A549 (cell line): Measurements from ENCODE around the gene HES1. TPM values are rescaled to one million over a fixed set of nuclear protein-coding genes. Genes with fewer than 3 reads are reported as not detected.

Experiments used
- ATAC-seq, 2 experiments: fragments of 200-7000 bp in 1 of 2; fragments of >200 bp in 1 of 2; cut with Nextera tagmentation in 1 of 2; cut with Tn5 transposase in 1 of 2; 3 replicates each; pipeline versions ENCODE4 v1.8.0 to v1.9.1; 2018 to 2020; ENCODE audit warnings: mild to moderate bottlenecking in 1 of 2, moderate library complexity in 1 of 2
- CTCF ChIA-PET: fragments of 300-600 bp; sonication (Branson Sonifier 250); formaldehyde crosslinking; extraction: SDS; loops from one replicate; lab custom pipeline; 2021; ENCODE audit warnings: antibody characterized with exemption, inconsistent platforms; lab: Yijun Ruan, JAX
- POLR2A ChIA-PET: fragments of 350-600 bp; formaldehyde crosslinking; extraction: SDS; loops from one replicate; lab custom pipeline; 2021; ENCODE audit warnings: antibody characterized with exemption, inconsistent platforms; lab: Yijun Ruan, JAX
- DNase-seq, 2 experiments: peaks; one replicate each; pipeline versions ENCODE4 v3.0.0 to v3.0.0-alpha.2; 2011 to 2016; ENCODE audit warnings: low read depth in 1 of 2, low spot score in 1 of 2
- FAIRE-seq: peaks from 2 replicates; lab custom pipeline; 2011; peaks lifted over from hg19 to GRCh38; lab: Jason Lieb, UNC
- H3K27ac ChIP-seq, 2 experiments: fragments of >200 bp; sonication (Bioruptor Twin); formaldehyde crosslinking; 3 replicates each; pipeline ENCODE4 v1.5.1; 2016 to 2017
- H3K4me1 ChIP-seq: fragments of >200 bp; sonication (Bioruptor Twin); formaldehyde crosslinking; 3 replicates; pipeline ENCODE4 v1.6.1; 2016
- H3K4me2 ChIP-seq: fragments of >200 bp; sonication (Bioruptor Twin); formaldehyde crosslinking; 3 replicates; pipeline ENCODE4 v1.6.1; 2016
- H3K4me3 ChIP-seq: fragments of >200 bp; sonication (Bioruptor Twin); formaldehyde crosslinking; 3 replicates; pipeline ENCODE4 v1.5.1; 2016
- H3K9me3 ChIP-seq: fragments of >200 bp; sonication (Bioruptor Twin); formaldehyde crosslinking; 3 replicates; pipeline ENCODE4 v1.6.1; 2016
- CBX8 ChIP-seq: fragments of 200-600 bp; sonication (generic); IDR thresholded peaks from 2 replicates; pipeline ENCODE4 v1.6.1; 2016
- ESRRA ChIP-seq: fragments of 150-350 bp; IDR thresholded peaks from 2 replicates; pipeline ENCODE4 v1.6.1; 2014; ENCODE audit warnings: mild to moderate bottlenecking, low read length, borderline replicate concordance
- FOSL2 ChIP-seq, 2 experiments: fragments of 450-650 bp in 1 of 2; fragments of >200 bp in 1 of 2; sonication (Bioruptor Twin) in 1 of 2; formaldehyde crosslinking; IDR thresholded peaks; 2 replicates each; pipeline versions ENCODE4 v1.5.0 to v1.6.1; 2016 to 2020; ENCODE audit warnings: mild to moderate bottlenecking in 1 of 2, moderate library complexity in 1 of 2
- HEYL ChIP-seq: fragments of 250-450 bp; sonication (Bioruptor Pico); IDR thresholded peaks from 2 replicates; pipeline ENCODE4 v1.8.0; 2021; ENCODE audit warnings: mild to moderate bottlenecking, moderate library complexity
- HOXB5 ChIP-seq: fragments of 250-450 bp; sonication (Bioruptor Pico); IDR thresholded peaks from 2 replicates; pipeline ENCODE4 v1.5.0; 2020; ENCODE audit warnings: mild to moderate bottlenecking, moderate library complexity
- KDM5A ChIP-seq: fragments of 200-600 bp; sonication (generic); IDR thresholded peaks from 2 replicates; pipeline ENCODE4 v1.6.1; 2016; ENCODE audit warnings: antibody characterized with exemption, mild to moderate bottlenecking
- MAFK ChIP-seq: fragments of 450-650 bp; IDR thresholded peaks from 2 replicates; pipeline ENCODE4 v1.6.1; 2014; ENCODE audit not compliant: partially characterized antibody
- MYC ChIP-seq: IDR thresholded peaks from 2 replicates; pipeline ENCODE4 v1.6.1; 2012; ENCODE audit warnings: mild to moderate bottlenecking, inconsistent platforms, low read length, improper control_type of control experiment, borderline replicate concordance
- RAD21 ChIP-seq, 2 experiments: fragments of >200 bp in 1 of 2; sonication (Bioruptor Twin) in 1 of 2; formaldehyde crosslinking in 1 of 2; IDR thresholded peaks in 1 of 2; conservative IDR thresholded peaks in 1 of 2; 2 replicates in 1 of 2; 3 replicates in 1 of 2; pipeline ENCODE4 v1.6.1; 2012 to 2018; ENCODE audit warnings: inconsistent platforms in 1 of 2
- RARB ChIP-seq: fragments of 250-450 bp; sonication (Bioruptor Pico); IDR thresholded peaks from 2 replicates; pipeline ENCODE4 v1.8.0; 2021; ENCODE audit warnings: mild to moderate bottlenecking, moderate library complexity
- RNF2 ChIP-seq: fragments of 200-600 bp; sonication (generic); IDR thresholded peaks from 2 replicates; pipeline ENCODE4 v1.6.1; 2016; ENCODE audit warnings: low read depth, mild to moderate bottlenecking, antibody characterized with exemption, moderate library complexity, borderline replicate concordance
- SMC3 ChIP-seq: fragments of >200 bp; sonication (Bioruptor Twin); formaldehyde crosslinking; IDR thresholded peaks from 3 replicates; pipeline ENCODE4 v1.6.1; 2018; ENCODE audit warnings: inconsistent platforms
- ZFP36 ChIP-seq: fragments of 450-650 bp; IDR thresholded peaks from 2 replicates; pipeline ENCODE4 v1.6.1; 2014; ENCODE audit warnings: borderline replicate concordance; ENCODE audit not compliant: partially characterized antibody
- WGBS: methylation state at CpG from one replicate; pipeline ENCODE4 v1.1.6; 2017; ENCODE audit errors: missing lambda C conversion rate; 5-methylcytosine and 5-hydroxymethylcytosine counted together
- polyA plus RNA-seq, 4 experiments: library from polyadenylated mRNA; depleted of rRNA in 3 of 4; stranded (reverse); fragments of >200 nt; fragmentation: RNase III in 1 of 4; extraction: RNeasy Plus Mini Kit Qiagen cat#74134 plus additional on column Dnase treatment in 1 of 4; gene quantifications; 2 replicates in 3 of 4; 3 replicates in 1 of 4; pipeline ENCODE4 v1.2.3, GENCODE V29; 2011 to 2017
- TF ChIP-seq, protein P1 (sequence below): fragments of 150-350 bp; IDR thresholded peaks from 2 replicates; pipeline ENCODE4 v1.6.1; 2014; ENCODE audit warnings: low read depth, mild to moderate bottlenecking, low read length
- TF ChIP-seq, protein P2 (sequence below): IDR thresholded peaks from 2 replicates; pipeline ENCODE4 v1.6.1; 2012
- TF ChIP-seq, protein P3 (sequence below): fragments of 450-650 bp; IDR thresholded peaks from 2 replicates; pipeline ENCODE4 v1.6.1; 2014; ENCODE audit warnings: antibody characterized with exemption
- TF ChIP-seq, protein P4 (sequence below): fragments of 250-450 bp; sonication (Bioruptor Pico); IDR thresholded peaks from 2 replicates; pipeline ENCODE4 v1.5.0; 2020; ENCODE audit warnings: low read depth, mild to moderate bottlenecking, moderate library complexity

HES1 gene
- polyA plus RNA-seq, 2 of the 4 experiments (the other 2 are of a cell fraction), result 8.3 to 66.6 TPM

DNA sequence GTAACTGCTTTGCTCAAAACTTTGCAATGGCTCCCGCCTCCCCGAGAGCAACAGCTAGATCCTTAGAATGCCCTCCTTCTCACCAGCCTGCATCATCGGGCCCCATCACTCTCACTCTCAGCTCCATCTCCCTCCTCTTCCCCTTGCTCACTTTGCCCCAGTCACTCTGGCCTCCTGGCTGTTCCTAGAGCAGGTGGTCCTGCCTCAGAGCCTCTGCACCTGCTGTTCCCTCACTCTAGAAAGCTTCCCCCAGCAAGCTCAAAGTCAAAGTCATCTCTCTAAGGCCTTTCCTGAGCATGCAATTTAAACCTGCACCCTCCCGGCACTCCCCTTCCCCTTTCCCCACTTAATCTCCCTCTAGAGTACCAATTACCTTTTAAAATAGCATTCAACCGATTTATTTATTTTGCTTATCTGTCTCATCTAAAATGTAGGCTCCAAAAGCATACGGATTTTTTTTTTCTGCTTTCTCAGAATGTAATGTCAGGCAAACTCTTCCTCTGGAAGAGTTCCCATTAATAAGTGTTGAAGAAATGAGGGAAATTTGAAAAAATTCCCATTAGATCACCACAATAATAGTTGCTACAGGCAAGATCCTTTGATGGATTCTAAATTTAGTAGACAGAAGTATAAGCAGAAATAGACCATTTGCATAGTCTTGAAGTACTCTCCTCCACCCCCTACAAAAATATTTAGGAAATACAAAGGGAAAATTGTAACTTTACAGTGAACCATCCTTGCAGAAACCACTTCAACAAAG lies 15.9 kb upstream of the HES1 start:
- no peak overlapping the region for H3K4me3 ChIP-seq
- POLR2A ChIA-PET, result no interaction called here
- H3K9me3 ChIP-seq, result no peaks in the 10 kb centered on the region
- no peak overlapping the region for H3K27ac ChIP-seq
- WGBS, result 89% methylated on average over 6 of the region's 6 CpGs
- H3K4me1 ChIP-seq, result peaks cover 24% of the 10 kb centered on the region
- no peak for ATAC-seq
- no peak for FAIRE-seq
- no peak for TF ChIP-seq ESRRA
- no peak for TF ChIP-seq CBX8
- TF ChIP-seq HEYL, result no peak
- no peak for TF ChIP-seq KDM5A
- no peak for TF ChIP-seq FOSL2 (IDR thresholded peaks at IDR 0.05)
- no peak for TF ChIP-seq FOSL2 (CRISPR knock-in tag; IDR thresholded peaks at IDR 0.05)
- no peak for TF ChIP-seq MYC
- TF ChIP-seq RNF2, result no peak
- CTCF ChIA-PET, result no interaction called here
- H3K4me2 ChIP-seq, result no peak overlapping the region
- DNase-seq, result no peak

DNA sequence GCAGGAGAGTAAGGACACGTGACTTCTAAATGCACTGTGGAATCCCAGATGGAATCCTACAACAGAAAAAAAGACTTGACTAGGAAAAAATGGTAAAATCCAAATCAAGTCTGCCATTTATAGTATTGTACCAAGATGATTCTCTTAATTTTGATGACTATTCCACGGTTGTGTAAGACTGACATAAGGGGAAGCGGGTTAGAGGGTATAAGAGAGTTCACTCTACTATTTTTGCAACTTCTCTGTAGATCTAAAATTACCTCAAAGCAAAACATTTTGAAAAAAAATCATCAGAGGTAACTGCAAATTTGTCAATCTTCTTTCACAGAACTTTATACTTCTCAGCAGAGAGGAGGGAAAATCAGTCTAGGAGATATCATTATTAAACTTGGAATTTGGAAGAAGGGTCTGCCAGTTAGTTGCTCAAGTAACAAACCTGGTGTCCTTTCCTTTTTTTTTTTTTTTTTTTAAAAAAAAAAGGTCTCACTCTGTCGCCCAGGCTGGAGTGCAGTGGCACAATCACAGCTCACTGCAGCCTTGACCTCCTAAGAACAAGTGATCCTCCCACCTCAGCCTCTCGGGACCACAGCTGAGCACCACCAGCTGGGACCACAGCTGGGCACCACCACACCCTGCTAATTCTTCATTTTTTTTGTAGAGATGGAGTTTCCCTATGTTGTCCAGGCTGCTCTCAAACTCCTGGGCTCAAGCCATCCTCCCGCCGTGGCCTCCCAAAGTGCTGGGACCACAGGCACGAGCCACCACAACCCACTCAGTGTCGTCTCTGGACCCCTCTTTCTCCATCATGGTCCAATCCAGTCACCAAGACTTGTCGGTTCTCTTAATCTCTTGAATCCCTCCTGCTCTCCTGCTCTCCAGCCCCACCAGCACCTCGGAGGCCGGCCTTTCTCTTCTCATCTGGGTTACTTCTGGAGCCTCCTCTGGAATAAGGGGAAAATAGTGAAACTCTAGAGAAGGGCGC lies 14.9 kb upstream of the HES1 start:
- Histone ChIP-seq H3K4me3 (no peak overlapping the region), H3K4me1 (peaks cover 24% of the 10 kb centered on the region), H3K27ac (peak overlapping the region; percentile 14 to 79; a peak in 5 of 6 replicates), H3K9me3 (no peaks in the 10 kb centered on the region), H3K4me2 (peak overlapping the region; percentile 70)
- ChIA-PET CTCF (no interaction called here), POLR2A (no interaction called here)
- TF ChIP-seq HOXB5, result no peak
- TF ChIP-seq, protein P1, sequence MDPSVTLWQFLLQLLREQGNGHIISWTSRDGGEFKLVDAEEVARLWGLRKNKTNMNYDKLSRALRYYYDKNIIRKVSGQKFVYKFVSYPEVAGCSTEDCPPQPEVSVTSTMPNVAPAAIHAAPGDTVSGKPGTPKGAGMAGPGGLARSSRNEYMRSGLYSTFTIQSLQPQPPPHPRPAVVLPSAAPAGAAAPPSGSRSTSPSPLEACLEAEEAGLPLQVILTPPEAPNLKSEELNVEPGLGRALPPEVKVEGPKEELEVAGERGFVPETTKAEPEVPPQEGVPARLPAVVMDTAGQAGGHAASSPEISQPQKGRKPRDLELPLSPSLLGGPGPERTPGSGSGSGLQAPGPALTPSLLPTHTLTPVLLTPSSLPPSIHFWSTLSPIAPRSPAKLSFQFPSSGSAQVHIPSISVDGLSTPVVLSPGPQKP, result no peak
- TF ChIP-seq, protein P2, sequence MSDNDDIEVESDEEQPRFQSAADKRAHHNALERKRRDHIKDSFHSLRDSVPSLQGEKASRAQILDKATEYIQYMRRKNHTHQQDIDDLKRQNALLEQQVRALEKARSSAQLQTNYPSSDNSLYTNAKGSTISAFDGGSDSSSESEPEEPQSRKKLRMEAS, result no peak
- TF ChIP-seq RAD21 (conservative IDR thresholded peaks at IDR 0.05 in 1 of 2, IDR thresholded peaks at IDR 0.05 in 1 of 2), result no peak
- no peak for TF ChIP-seq SMC3
- no peak for TF ChIP-seq MAFK
- TF ChIP-seq, protein P3, sequence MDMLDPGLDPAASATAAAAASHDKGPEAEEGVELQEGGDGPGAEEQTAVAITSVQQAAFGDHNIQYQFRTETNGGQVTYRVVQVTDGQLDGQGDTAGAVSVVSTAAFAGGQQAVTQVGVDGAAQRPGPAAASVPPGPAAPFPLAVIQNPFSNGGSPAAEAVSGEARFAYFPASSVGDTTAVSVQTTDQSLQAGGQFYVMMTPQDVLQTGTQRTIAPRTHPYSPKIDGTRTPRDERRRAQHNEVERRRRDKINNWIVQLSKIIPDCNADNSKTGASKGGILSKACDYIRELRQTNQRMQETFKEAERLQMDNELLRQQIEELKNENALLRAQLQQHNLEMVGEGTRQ, result no peak
- TF ChIP-seq ZFP36, result no peak
- TF ChIP-seq RARB (CRISPR knock-in tag), result no peak
- no peak for TF ChIP-seq KDM5A
- TF ChIP-seq, protein P4, sequence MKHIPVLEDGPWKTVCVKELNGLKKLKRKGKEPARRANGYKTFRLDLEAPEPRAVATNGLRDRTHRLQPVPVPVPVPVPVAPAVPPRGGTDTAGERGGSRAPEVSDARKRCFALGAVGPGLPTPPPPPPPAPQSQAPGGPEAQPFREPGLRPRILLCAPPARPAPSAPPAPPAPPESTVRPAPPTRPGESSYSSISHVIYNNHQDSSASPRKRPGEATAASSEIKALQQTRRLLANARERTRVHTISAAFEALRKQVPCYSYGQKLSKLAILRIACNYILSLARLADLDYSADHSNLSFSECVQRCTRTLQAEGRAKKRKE (CRISPR knock-in tag), result no peak
- WGBS, result 89% methylated on average over 13 of the region's 13 CpGs
- FAIRE-seq (no peak), DNase-seq (no peak), ATAC-seq (peak; percentile 33 to 41; a peak in 3 of 6 replicates)
